Suprapubic skin (tissue), 4 donors: ENCODE results near the gene PTPRM.

ENCODE experiments used
- EP300 ChIP-seq: sonication (generic); formaldehyde crosslinking; IDR thresholded peaks from one replicate; pipeline ENCODE4 v1.6.1; 2017; ENCODE audit warnings: antibody characterized with exemption
- POLR2A ChIP-seq, 2 donors: fragments of 450-650 bp; IDR thresholded peaks; one replicate each; pipeline ENCODE4 v1.6.1; 2017; ENCODE audit warnings: antibody characterized with exemption in 2 of 2, mild to moderate bottlenecking in 2 of 2, moderate library complexity in 2 of 2
- POLR2AphosphoS5 ChIP-seq, 3 donors: sonication (generic); formaldehyde crosslinking; IDR thresholded peaks; one replicate each; pipeline ENCODE4 v1.6.1; 2017; ENCODE audit warnings: antibody characterized with exemption in 3 of 3
- TF ChIP-seq, protein P1 (sequence below), 2 donors: fragments of 200-600 bp in 1 of 2; fragments of 450-650 bp in 1 of 2; sonication (generic) in 1 of 2; IDR thresholded peaks; one replicate each; pipeline ENCODE4 v1.5.1; 2016 to 2019; ENCODE audit warnings: antibody characterized with exemption in 2 of 2, mild to moderate bottlenecking in 1 of 2, moderate library complexity in 1 of 2

DNA sequence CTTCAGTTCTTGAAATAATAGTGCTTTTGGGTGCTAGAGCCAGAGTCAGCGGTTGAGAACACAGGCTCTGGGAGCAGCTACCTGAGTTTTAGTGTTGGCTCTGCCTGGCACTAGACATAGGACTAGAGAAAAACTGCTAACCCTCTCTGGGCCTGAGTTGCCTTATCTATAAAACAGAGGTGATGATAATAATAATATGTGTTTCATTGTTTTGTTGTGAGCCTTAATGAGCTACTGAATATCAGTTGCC is 391.7 kb downstream of the PTPRM start:
- TF ChIP-seq, protein P1, sequence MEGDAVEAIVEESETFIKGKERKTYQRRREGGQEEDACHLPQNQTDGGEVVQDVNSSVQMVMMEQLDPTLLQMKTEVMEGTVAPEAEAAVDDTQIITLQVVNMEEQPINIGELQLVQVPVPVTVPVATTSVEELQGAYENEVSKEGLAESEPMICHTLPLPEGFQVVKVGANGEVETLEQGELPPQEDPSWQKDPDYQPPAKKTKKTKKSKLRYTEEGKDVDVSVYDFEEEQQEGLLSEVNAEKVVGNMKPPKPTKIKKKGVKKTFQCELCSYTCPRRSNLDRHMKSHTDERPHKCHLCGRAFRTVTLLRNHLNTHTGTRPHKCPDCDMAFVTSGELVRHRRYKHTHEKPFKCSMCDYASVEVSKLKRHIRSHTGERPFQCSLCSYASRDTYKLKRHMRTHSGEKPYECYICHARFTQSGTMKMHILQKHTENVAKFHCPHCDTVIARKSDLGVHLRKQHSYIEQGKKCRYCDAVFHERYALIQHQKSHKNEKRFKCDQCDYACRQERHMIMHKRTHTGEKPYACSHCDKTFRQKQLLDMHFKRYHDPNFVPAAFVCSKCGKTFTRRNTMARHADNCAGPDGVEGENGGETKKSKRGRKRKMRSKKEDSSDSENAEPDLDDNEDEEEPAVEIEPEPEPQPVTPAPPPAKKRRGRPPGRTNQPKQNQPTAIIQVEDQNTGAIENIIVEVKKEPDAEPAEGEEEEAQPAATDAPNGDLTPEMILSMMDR (IDR thresholded peaks at IDR 0.05), result no peak
- no peak for TF ChIP-seq POLR2A (IDR thresholded peaks at IDR 0.05)
- TF ChIP-seq POLR2AphosphoS5 (IDR thresholded peaks at IDR 0.05), result no peak
- TF ChIP-seq EP300, result no peak
